K562 (cell line): ENCODE results near the gene TTC27.

ENCODE experiments used
- HDAC2 ChIP-seq: fragments of 450-650 bp; IDR thresholded peaks from 2 replicates; pipeline ENCODE4 v1.6.1; 2016; ENCODE audit warnings: mild to moderate bottlenecking
- ZZZ3 ChIP-seq: fragments of 450-650 bp; IDR thresholded peaks from 2 replicates; pipeline ENCODE4 v1.6.1; 2016; ENCODE audit warnings: antibody characterized with exemption, mild to moderate bottlenecking, moderate library complexity

- TF ChIP-seq ZZZ3 (no peak), HDAC2 (no peak)
Measured at GRCh38 chr2:32633040-32633439, 5.2 kb downstream of the TTC27 start.
